Hepatocyte (in vitro differentiated cells): ENCODE data around the gene KCNV2. TPM values are rescaled to one million over a fixed set of nuclear protein-coding genes. Genes with fewer than 3 reads are reported as not detected.

Experiments used
- polyA plus RNA-seq: library from polyadenylated mRNA; unstranded; fragments of >200 nt; fragmentation: Nextera tagmentation; extraction: Ambion mirVana; gene quantifications from 2 replicates; pipeline ENCODE4 v1.2.1, GENCODE V29; 2016
- total RNA-seq: library from RNA; depleted of rRNA; stranded (reverse); fragments of >200 nt; gene quantifications from 2 replicates; pipeline ENCODE4 v1.2.3, GENCODE V29; 2014

The KCNV2 gene
- total and polyA plus RNA-seq, 2 experiments from 2014 or later = 0.13 TPM; not detected in 1

Other genes with a start within 250 kb of the KCNV2 start
- gene VLDLR, start 95.7 kb upstream of the KCNV2 start, total RNA-seq = 20.4 and 22.5 TPM in 2 replicates
- gene VLDLR, start 95.7 kb upstream of the KCNV2 start, polyA plus RNA-seq = 12.2 and 15.8 TPM in 2 replicates
- gene PUM3, start 126.6 kb downstream of the KCNV2 start, total RNA-seq = 31.3 and 38.9 TPM in 2 replicates
- gene PUM3, start 126.6 kb downstream of the KCNV2 start, polyA plus RNA-seq = 32.0 and 46.8 TPM in 2 replicates